ENCODE data around the gene ADCY6.

ADCY6 gene

DNA sequence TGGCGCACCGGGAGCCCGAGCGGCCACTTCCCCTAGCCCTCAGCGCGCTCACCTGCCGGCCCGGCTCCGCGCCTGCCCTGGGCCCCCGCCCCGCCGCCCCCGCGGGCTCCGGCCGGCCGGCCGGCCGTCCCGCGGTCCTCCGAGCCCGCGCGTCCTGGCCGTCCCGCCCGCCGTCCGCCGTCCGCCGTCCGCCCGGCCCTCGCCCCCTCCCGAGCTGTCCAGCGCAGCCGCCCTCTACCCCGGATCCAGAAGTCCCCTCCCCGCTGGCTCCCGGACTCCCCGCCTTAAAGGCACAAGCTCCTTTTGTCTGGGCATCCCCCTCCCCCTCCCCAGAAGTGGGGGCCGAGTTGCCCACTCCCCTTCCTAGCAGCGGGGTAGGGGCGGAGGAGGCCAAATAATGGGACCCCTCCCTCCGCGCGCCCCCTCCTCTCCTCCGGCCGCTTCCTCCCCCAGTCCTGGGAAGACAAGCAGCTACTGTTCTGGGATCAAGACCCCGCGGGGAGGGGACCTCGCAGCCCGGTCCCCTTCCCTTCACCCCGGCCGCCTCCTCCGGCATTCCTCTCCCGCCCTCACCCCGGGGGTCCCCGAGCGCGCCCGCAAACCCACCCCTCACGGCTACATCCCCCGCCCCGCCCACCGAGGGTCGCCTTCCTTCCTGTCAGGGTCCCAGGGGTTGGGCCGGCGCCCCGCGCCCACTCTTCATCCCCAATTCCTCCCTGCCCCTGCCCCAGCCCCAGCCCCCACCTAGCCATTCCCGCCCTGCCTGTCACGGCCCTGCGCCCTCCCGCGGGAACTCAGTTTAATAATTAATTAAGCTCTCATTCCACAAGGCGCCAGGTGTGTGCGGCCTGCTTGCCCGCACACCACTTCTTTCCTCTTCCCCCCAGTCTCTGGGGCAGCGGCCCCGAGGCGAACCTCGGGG, at the start of gene ADCY6:
TSS of gene ADCY6 (minus strand) at position 236 of the 922 bp plus-strand sequence. CDS start 5,655 bp downstream, outside the sequence.
- DNase-seq (ENCODE audit: low spot score), result no peak

DNA sequence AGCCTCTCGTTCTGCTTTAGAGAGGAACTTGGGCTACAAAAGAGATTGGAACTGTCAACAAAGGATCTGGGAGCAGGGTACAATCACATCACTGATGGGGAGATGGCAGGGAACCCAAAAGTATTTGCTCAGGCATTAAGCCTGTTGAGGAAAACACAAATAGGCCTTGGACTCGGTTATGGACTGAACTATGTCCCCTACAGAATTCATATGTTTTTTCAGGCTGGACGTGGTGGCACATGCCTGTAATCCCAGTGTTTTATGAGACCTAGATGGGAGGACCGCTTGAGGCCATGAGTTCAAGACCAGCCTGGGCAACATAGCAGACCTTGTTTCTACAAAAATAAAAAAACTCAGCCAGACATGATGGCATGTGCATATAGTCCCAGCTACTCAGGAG, 49.2 kb upstream of the ADCY6 start:
- DNase-seq (ENCODE audit: low spot score), result no peak

DNA sequence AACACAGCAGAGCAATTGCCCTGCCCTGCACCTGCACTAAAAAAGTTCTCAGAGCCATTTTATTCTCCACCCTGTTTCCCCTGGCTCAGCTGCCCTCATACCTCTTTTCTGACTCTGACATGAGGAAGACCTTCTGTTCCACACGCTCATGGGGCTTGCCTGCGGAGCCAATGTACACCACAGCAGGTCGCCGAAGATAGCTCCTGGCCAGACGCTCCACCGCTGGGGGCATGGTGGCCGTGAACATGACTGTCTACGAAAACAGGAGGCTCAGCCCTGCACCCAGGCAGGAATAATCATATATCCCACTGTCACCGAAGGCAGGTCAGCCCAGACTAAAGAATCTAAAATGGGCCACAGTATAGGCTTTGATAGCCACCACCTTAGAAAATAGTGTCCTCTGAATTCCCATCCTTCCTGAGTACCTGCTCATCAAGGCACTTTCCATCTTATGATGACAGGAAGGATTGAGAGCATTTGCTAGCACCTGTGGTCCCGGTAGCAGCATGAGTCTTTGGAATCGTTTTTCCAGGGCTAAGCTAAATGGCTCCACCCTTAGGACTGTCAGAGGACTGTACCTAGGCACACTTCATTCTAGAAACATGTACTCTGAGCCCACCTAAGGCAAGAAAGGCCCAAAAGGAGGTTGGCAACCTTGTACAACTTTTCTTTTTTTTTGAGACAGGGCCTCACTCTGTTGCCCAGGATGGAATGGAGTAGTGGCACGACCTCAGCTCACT, 43.6 kb upstream of the ADCY6 start:
- no peak for DNase-seq (ENCODE audit: low spot score)

DNA sequence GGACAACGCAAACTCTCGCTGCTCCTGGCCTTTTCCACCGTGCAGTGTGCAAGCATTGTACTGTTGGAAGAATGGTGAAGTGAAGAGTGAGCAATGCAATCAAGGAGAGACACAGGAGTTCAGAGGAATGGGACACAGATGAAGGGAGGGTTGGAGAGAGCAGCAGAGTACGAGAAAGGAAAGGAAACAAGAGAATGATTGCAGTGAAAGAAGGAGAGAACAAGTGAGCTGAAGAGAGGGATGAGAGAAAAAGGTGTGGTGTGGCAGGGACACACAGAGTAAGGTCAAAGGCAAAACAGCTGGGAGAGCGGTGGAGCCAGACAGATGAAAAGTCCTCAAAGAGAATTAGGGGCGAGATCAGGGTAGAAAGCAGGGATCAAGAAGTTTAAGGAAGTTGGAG, 42.4 kb upstream of the ADCY6 start:
- no peak for DNase-seq (ENCODE audit: low spot score)

DNA sequence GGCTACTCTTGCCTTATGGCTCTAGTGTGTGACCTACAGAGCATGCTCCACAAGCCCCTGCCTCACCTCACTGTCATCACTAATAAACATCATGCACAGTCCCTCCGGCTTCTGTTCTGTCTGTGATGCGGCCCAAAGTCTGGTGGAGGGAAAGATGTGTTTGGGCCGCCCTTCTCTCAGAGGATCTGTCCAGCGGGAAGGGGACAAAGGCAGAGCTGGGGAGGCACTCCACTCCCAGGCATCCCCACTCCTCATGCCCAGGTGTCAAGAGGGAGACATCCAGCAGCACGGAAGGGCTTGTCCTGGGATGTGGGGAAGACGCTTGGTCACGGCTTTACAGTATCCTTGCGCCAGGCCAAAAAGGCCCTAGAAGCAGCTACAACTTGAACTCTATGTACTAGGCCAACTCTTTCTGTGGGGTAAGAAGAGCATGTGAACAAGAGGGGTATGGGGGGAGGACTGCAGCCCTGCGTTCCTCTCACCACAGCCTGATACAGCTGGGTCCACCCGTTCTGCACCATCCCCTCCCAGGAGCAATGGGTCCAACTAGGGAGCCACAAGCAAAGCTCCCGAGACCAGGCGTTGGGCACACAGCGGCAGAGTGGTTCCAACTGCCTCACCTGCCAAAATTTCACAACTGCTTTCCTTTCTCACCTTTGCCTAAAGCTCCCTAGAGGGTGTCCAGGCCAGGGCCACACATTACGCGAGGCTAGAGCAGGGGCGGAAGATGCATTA, 40.1 kb upstream of the ADCY6 start:
- DNase-seq (ENCODE audit: low spot score), result no peak

DNA sequence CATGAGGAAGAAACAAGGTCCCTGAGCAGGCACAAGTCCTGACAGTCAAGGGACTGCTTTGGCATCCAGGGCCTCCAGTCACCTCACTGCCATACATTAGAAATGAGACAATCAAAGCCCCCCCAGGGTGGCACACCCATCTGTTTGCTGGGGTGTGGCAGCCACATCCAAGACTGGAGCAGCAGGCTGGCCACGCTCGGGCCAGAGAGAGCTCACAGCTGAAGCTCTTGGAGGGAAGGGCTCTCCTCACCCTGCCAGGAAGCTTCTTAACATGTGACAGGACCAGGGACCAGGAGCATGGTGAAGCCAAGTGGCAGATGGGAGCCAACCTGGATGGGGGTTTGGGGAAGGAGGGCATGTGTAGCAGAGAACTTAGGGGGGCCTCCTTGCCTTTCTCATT, 39.4 kb upstream of the ADCY6 start:
- DNase-seq (ENCODE audit: low spot score), result no peak

DNA sequence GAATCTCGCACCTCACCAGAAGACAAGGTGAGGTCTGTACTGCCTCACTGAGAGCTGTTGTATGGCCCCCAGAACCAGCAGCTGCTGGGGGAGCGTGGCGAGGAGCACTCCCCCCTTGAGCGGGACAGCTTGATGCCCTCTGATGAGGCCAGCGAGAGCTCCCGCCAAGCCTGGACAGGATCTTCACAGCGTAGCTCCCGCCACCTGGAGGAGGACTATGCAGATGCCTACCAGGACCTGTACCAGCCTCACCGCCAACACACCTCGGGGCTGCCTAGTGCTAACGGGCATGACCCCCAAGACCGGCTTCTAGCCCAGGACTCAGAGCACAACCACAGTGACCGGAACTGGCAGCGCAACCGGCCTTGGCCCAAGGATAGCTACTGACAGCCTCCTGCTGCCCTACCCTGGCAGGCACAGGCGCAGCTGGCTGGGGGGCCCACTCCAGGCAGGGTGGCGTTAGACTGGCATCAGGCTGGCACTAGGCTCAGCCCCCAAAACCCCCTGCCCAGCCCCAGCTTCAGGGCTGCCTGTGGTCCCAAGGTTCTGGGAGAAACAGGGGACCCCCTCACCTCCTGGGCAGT, 38.7 kb upstream of the ADCY6 start:
- no peak for DNase-seq (ENCODE audit: low spot score)

DNA sequence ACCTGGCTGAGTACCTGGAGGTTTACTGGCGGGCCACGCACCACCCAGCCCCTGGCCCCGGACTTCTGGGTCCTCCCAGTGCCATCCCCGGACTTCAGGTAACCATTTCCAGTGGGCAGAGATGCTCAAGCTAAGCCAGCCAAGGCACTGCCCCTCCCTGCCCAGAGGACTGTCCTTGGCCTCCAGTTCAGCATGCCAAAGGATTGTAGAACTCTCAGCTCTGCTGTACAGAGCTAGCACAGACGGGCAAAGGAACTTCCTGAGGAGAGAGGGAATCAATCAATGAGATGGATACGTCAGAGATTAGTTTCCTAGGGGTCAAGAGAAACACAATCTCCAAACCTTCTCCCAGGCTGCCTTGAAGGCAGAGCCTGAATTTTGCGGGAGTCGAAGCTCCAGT, 38.1 kb upstream of the ADCY6 start:
- DNase-seq (ENCODE audit: low spot score), result no peak

DNA sequence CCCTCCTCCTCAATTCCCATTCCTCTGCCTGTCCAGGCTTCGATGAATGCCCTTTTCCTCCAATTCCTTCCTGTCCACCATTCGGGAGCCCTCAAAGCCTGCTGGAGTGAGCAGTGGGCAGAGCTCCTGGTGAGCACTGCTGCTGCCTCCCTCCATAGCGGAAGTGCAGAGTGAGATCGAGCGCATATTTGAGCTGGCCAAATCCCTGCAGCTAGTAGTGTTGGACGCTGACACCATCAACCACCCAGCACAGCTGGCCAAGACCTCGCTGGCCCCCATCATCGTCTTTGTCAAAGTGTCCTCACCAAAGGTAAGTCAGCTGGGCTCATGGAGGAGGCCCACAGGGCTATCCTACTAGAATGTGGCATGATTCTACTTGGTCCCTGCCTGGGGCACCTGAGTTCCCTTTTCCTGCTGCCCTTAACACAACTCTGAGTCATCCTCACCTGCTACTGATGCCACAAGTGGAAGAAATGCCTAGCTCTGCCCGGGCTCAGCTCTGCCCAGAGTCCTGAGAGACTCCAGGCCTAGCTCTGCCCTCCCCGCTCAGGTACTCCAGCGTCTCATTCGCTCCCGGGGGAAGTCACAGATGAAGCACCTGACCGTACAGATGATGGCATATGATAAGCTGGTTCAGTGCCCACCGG, 37.4 kb upstream of the ADCY6 start:
- no peak for DNase-seq (ENCODE audit: low spot score)

DNA sequence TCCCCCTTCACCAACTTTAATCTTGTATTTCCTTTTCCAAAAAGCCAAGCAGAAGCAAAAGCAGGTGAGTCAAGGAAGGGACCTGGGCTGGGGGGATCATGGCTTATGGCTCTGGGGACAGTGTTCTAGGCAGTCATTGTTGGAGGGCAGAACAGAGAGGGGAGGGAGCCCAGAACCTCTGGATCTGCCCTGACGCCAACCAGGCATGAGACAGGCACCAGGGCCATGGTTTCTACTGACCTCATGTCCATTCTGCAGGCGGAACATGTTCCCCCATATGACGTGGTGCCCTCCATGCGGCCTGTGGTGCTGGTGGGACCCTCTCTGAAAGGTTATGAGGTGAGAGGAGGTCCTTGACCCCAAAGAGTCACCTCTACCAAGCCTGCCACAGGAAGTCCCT, 36.0 kb upstream of the ADCY6 start:
- DNase-seq (ENCODE audit: low spot score), result no peak

DNA sequence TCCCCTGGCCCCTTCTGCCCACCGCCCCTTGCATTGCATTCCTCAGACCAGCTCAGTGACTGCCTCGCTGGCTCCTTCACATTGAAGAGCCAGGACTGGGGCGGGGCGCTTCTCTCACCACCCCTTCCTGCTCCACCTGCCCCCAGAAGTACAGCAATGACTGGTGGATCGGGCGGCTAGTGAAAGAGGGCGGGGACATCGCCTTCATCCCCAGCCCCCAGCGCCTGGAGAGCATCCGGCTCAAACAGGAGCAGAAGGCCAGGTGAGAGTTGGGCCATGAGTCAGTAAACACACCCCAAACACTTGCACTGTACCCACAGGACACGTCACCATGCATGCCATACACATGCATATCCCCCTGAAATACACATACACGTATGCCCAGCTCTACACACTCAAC, 35.2 kb upstream of the ADCY6 start:
- DNase-seq (ENCODE audit: low spot score), result no peak

DNA sequence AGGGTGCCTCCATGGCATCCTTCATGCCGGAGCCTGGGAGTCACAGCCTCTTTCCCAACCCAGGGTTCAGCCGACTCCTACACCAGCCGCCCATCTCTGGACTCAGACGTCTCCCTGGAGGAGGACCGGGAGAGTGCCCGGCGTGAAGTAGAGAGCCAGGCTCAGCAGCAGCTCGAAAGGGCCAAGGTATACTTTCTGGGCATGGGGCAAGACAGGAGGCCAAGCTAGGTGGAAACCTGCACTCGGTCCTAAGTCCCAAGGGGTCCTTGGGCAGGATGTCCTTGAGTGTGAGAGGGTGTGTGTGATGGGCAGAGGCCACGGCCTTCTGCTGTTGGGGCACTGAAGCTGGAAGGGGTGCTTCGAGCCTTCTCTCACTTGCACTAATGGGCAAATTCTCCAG, 34.4 kb upstream of the ADCY6 start:
- no peak for DNase-seq (ENCODE audit: low spot score)

DNA sequence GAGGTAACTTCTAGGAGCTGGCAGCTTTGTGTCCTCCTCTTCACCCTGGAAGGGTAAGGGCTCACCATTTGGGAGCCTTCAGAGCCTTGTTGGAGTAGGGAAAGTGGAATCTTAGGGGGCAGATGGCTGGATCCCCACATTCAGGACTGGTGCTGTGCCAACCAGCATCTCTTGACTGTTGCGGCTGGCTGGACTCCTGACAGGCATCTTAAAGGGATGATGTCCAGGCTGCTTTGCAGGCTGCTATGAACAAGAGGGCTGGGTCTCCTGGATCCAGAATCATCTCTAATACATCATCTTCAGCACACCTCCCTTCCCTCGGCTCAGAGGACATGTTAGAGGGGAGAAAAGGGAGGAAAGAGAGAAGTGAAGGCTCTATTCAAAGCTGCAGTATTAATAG, 33.8 kb upstream of the ADCY6 start:
- DNase-seq (ENCODE audit: low spot score), result no peak

DNA sequence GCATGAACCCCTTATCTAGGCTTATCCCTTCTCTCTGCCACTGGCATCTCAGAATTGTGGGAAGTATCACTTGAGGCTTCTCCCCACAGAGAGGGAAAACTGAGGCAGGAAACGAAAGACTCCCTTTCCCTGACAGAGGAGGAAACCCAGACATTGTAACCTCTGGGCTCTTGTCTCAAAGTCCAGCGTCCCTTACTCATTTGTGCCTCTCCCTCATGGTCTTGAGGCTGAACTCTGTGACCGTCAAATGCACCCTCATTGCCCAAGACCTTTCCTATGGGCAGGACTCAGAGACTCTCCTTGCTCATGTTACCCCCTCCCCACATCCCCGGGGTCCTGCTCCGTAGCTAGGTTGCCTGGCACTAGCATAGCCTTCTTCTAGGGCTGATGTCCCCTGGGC, 33.2 kb upstream of the ADCY6 start:
- no peak for DNase-seq (ENCODE audit: low spot score)

DNA sequence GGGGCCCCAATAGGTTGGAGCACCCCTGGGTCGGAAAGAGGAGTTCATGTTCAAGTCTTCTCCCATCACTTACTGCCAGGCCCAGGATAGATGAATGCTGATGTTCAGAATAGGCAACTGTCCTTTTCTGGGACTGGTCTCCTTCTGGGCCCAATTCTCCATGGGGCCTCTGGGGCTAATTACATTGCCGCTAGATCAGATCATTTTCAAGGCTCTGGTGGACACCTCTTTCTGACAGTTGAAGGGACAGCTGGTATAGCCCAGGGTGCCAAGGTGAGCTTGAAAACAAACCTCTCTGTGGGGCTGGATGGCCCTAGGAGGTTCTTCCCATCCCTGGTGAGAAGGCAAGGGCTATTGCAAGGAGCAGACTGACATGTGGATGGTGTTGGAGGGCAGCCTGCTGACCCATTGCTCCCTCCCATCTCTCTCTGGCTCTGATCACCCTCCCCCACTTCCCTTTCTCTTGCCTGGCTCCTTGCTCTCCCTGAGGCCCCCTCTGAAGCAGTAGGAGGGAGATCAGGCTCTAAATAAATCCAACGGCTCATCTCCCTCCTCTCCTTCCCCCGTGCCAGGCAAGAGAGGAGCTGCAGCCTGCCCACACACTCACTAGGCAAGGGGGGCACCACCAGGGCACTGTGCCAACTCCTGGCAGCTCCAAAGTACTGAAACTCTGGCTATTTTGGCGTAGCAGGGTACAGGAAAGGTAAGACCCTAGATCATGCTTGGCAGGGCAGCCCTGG, 31.3 kb upstream of the ADCY6 start:
- no peak for DNase-seq (ENCODE audit: low spot score)

DNA sequence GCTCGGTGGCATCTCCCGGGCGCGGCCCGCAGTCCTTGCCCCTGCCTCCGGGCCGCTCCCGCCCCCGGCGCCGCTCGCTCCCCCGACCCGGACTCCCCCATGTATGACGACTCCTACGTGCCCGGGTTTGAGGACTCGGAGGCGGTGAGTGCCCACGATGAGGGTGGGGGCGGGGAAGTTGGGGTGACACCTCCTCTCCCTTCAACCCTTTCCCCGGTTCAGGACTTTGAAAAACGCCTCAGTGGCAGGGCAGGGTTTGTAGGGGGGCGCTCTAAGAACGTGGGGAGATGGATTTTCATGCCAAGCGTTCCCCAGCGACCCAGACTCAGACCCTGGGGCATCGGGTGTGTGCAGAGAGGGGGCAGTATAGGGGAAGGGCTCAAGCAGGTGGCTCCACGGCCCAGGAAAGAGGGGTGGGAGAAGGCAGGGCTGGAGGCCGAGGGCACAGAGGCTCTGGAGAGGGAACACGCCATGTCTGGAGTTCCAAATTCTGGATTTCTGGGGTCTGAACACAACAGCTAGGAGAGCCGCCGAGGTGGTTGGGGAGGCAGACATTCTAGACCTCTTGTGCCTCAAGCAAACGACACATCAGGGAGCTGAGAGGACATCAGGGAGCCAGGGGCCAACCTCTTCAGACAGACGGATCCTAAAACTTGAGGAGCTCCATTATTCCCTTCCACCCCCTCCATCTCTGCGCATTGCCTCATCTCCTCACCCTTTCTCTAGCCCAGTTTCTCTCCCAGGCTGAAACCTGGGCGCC, 30.1 kb upstream of the ADCY6 start:
- no peak for DNase-seq (ENCODE audit: low spot score)

DNA sequence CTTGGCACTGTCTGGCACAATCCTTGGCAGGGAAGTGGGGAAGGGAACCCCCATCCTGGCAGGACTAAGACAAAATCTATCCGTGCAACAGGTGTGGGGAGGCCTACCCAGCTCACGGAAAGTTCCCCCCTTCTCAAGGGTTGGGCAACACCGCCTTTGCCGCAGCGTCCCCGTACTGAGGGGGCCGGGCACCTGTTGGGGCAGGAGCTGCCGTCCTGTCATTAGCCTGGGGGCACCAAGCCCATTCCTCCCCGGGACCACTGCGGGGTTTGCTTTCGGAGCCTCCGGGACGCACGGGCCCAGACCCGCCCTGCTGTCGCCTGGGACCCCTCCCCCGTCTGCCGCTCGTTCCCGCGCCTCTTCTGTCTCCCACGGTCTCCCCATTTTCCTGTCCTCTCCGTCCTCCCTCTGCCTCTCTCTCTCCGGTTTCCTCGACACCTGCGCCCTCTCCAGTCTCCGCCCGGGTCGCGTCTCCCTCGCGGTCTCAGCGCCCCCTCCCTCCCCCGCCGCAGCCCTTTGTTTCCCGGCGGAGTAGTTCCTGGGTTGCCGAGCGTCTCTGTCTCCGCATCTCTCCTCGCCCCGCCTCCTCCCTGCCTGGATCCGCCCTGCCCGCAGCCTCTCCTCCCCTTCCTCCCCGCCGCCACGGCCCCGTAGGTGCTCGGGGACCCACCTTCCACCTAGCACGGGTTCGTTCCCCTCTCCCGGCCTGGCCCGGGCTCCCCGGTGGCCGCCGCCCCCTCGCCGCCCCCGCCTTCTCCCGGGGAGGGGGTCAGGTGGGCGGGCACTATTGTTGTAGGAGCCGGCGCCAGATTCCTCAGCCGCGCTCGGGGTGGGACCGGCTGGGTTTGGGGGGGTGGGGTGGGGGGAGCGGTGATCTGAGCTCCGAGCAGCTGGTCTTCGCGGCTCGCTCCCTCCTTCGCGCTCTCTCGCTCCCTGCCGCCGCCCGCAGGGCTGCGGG, 29.3 kb upstream of the ADCY6 start, which contains the start of gene CACNB3:
TSS of gene CACNB3 (plus strand) at position 624 of the 958 bp plus-strand sequence. CDS start 434 bp downstream, outside the sequence.
- DNase-seq (ENCODE audit: low spot score), result peak; percentile 65

DNA sequence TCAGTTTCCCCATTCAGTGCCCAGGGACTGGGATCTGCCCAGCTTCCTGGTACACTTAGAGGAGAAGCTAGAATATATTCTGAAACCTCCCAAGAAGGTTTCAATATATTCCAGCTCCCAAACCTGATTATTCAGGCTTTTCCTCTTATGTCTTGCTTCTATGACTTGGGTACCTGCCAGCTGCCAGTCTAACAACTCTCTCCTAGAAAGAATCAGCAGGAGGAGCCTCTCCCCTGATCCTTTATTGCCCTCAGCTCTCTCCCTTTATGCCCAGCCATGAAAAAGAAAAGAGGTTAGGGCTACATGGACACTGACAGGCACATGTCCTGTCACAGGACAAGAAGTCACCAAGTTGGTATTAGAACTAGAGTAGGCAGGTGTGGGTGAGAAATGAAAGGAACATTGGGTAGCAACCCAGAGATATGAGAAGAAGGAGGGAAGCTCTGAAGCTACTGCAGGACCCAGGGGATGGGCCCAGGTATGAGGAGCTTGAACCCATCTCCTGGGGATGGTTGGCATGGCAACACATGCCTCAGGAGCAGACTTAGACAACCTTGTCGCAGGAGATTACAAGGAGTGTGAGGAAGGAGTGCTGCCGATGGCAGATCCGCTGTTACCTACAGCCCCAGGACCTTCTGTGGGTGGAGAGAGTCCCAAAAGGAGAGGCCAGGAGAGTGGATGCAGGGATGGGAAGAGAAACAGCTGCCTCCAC, 27.4 kb upstream of the ADCY6 start:
- no peak for DNase-seq (ENCODE audit: low spot score)
